Activated B cell treated with CpG ODN at 0.5 μM for 24 hours (primary cell): ENCODE measurements around the gene CA9. TPM values are rescaled to one million over a fixed set of nuclear protein-coding genes. Genes with fewer than 3 reads are reported as not detected.

Source experiments
- ATAC-seq: fragments of 200-7000 bp; cut with Tn5 transposase; one replicate; pipeline ENCODE4 v1.10.0; 2021; ENCODE audit warnings: low read depth, mild to moderate bottlenecking, moderate library complexity
- CTCF ChIA-PET: fragments of 350-600 bp; sonication (Branson Sonifier 250); formaldehyde crosslinking; loops from one replicate; lab custom pipeline; 2021; ENCODE audit warnings: antibody characterized with exemption; lab: Charles Lee
- POLR2A ChIA-PET: fragments of 350-600 bp; sonication (Branson Sonifier 250); formaldehyde crosslinking; loops from one replicate; lab custom pipeline; 2021; ENCODE audit warnings: antibody characterized with exemption; lab: Charles Lee
- DNase-seq: peaks from one replicate; pipeline ENCODE4 v3.0.0; 2022
- H3K27ac Mint-ChIP-seq: one replicate; pipeline ENCODE4 v1.8.0; 2020; ENCODE audit warnings: mixed read lengths
- H3K27me3 Mint-ChIP-seq: one replicate; pipeline ENCODE4 v1.8.0; 2021; ENCODE audit warnings: mixed read lengths
- H3K36me3 Mint-ChIP-seq: one replicate; pipeline ENCODE4 v1.8.0; 2021; ENCODE audit warnings: low read depth, mixed read lengths
- H3K4me1 Mint-ChIP-seq: one replicate; pipeline ENCODE4 v1.8.0; 2021; ENCODE audit warnings: mixed read lengths
- H3K4me3 Mint-ChIP-seq: one replicate; pipeline ENCODE4 v1.8.0; 2020; ENCODE audit warnings: mild to moderate bottlenecking, mixed read lengths
- H3K9me3 Mint-ChIP-seq: one replicate; pipeline ENCODE4 v1.8.0; 2020; ENCODE audit warnings: mixed read lengths
- intact Hi-C: fragments of 100-400 bp; cut with micrococcal nuclease; formaldehyde crosslinking; loops from one replicate; pipeline ENCODE4 v1.15.1; 2024
- total RNA-seq: library from RNA; stranded (reverse); gene quantifications from 2 replicates; pipeline ENCODE4 v1.2.3, GENCODE V29; 2022
- TF ChIP-seq, protein P1 (sequence below): fragments of 200-600 bp; IDR thresholded peaks from one replicate; pipeline ENCODE4 v1.8.0; 2022; ENCODE audit warnings: antibody characterized with exemption, mild to moderate bottlenecking

Gene CA9
- total RNA-seq, 1 donor from 2014 or later, result not detected

DNA sequence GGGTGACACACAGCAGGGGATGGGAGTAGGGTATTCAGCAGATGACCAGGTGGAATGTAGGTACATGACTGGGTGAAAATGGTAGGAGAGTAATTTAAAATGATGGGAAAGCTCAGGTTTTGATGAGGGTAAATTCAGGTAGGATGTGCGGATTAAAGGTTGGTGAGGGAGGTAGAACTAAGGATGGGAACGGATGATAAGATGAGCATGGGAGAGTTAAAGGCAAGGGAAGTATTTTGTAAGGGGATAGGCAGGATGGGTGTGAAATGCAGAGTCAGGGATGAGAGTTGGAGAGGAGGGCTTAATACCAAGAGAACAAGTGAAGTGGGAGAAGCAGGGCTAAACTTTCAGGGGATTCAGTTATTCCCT, 56.7 kb downstream of the CA9 start:
- Mint-ChIP-seq H3K27ac (no peak overlapping the region), H3K9me3 (no peaks in the 10 kb centered on the region), H3K36me3 (peaks cover 26% of the 10 kb centered on the region), H3K27me3 (no peaks in the 10 kb centered on the region), H3K4me1 (peaks cover 9% of the 10 kb centered on the region), H3K4me3 (no peak overlapping the region)
- ChIA-PET POLR2A (interaction anchor here (0.9 to 4.1 kb wide), 8 partner anchors 12 to 126 kb away, joined by 3 to 67 read pairs (median 38); partner anchors contain the start of genes CCDC107, CD72, GBA2 and RGP1), CTCF (interaction anchor here (0.7 to 7.6 kb wide), 7 partner anchors 14 to 127 kb away, joined by 6 to 52 read pairs (median 11); partner anchors contain the start of genes CCDC107 and RMRP)
- TF ChIP-seq, protein P1, sequence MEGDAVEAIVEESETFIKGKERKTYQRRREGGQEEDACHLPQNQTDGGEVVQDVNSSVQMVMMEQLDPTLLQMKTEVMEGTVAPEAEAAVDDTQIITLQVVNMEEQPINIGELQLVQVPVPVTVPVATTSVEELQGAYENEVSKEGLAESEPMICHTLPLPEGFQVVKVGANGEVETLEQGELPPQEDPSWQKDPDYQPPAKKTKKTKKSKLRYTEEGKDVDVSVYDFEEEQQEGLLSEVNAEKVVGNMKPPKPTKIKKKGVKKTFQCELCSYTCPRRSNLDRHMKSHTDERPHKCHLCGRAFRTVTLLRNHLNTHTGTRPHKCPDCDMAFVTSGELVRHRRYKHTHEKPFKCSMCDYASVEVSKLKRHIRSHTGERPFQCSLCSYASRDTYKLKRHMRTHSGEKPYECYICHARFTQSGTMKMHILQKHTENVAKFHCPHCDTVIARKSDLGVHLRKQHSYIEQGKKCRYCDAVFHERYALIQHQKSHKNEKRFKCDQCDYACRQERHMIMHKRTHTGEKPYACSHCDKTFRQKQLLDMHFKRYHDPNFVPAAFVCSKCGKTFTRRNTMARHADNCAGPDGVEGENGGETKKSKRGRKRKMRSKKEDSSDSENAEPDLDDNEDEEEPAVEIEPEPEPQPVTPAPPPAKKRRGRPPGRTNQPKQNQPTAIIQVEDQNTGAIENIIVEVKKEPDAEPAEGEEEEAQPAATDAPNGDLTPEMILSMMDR, result no peak
- ATAC-seq (no peak), DNase-seq (no peak)
- intact Hi-C loops, result loop anchor here (5.0 to 10.0 kb wide), 2 partner anchors 743 to 1066 kb away; partner anchors contain the start of genes CCL27 and DNAJB5

Other genes with a start within 250 kb of the CA9 start
- gene RUSC2, start 183.8 kb upstream of the CA9 start, total RNA-seq, result 0.24 and 0.29 TPM in 2 replicates
- 48.7 and 51.9 TPM in 2 replicates for gene TESK1, start 68.7 kb upstream of the CA9 start, total RNA-seq
- 118 and 125 TPM in 2 replicates for gene CD72, start 55.5 kb upstream of the CA9 start, total RNA-seq
- gene SIT1, start 23.0 kb upstream of the CA9 start, total RNA-seq, result 27.5 and 28.0 TPM in 2 replicates
- 8,247 and 9,516 TPM in 2 replicates for gene RMRP, start 15.9 kb upstream of the CA9 start, total RNA-seq
- gene CCDC107, start 15.6 kb upstream of the CA9 start, total RNA-seq, result 32.5 and 34.5 TPM in 2 replicates
- gene ARHGEF39, start 8.7 kb upstream of the CA9 start, total RNA-seq, result 0.59 and 0.89 TPM in 2 replicates
- gene TPM2, start 16.0 kb downstream of the CA9 start, total RNA-seq, result 1.9 and 2.0 TPM in 2 replicates
- 327 and 362 TPM in 2 replicates for gene TLN1, start 58.3 kb downstream of the CA9 start, total RNA-seq
- gene CREB3, start 58.7 kb downstream of the CA9 start, total RNA-seq, result 13.8 and 16.9 TPM in 2 replicates
- 93.4 and 104 TPM in 2 replicates for gene GBA2, start 75.3 kb downstream of the CA9 start, total RNA-seq
- gene RGP1, start 75.4 kb downstream of the CA9 start, total RNA-seq, result 23.8 and 25.4 TPM in 2 replicates
- 0.78 and 1.2 TPM in 2 replicates for gene MSMP, start 80.3 kb downstream of the CA9 start, total RNA-seq
- gene NPR2, start 117.7 kb downstream of the CA9 start, total RNA-seq, result 4.4 and 4.6 TPM in 2 replicates
- gene SPAG8, start 138.3 kb downstream of the CA9 start, total RNA-seq, result 1.8 and 4.0 TPM in 2 replicates
- gene HINT2, start 141.1 kb downstream of the CA9 start, total RNA-seq, result 27.9 and 34.0 TPM in 2 replicates
- gene FAM221B, start 154.8 kb downstream of the CA9 start, total RNA-seq, result not detected in 2 replicates
- gene TMEM8B, start 155.3 kb downstream of the CA9 start, total RNA-seq, result 5.0 and 8.0 TPM in 2 replicates
- not detected in 2 replicates for gene OR13J1, start 196.5 kb downstream of the CA9 start, total RNA-seq
- not detected in 2 replicates for gene HRCT1, start 232.3 kb downstream of the CA9 start, total RNA-seq
- not detected in 2 replicates for gene SPAAR, start 235.6 kb downstream of the CA9 start, total RNA-seq